ENCODE data around the gene TMPRSS11F. TPM values are rescaled to one million over a fixed set of nuclear protein-coding genes. Genes with fewer than 3 reads are reported as not detected.
A peak's percentile ranks its signal among the peaks of the same experiment; 100 is the strongest.

TMPRSS11F gene
- total and polyA plus RNA-seq, 9 of the 15 experiments (the other 6 are each of a cell fraction or from before 2014, with no cell fraction given) = 0.03 to 0.36 (median 0.07) TPM; not detected in 2

DNA sequence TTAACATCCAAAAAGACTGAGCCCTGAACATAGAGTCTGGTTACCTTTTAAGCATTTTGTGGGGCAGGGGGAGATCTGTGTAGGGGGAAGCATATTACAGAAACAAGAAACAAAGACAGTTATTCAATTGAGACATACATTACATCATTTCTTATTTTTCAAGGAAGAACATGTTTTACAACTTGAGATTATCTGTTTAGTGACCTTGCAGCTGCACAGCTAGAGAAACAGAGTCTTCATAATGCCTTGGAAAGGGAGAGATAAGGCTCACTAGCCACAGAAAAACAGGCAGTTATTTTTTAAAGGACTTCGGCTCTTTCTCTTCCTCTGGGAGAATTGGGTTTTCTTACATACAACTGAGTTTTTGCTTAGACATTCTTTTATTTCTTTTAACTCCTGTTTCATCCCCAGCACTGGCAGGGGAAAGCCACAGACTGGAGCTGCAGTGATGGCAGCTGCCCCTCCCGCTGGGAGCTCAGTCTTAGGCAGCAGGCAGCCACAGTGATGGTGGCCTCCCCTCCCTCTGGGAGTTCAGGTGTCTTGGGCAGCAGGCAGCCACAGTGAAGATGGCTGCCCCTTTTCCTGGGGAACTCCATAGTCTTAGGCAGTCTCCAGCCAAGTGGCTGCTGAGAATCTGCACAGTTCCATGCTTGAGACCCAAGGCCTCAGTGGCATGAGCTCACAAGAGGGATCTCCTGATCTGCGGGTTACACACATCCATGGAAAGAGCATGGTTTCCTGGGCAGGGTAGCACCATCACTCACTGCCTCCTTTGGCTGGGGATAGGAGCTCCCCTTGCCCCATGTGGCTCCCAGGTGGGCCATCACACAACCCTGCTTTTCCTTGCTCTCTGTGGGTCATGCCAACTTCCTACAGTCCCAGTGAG, 19.4 kb upstream of the TMPRSS11F start (continued):
- TF ChIP-seq NCOR1 (IDR thresholded peaks at IDR 0.05) = 0 out of 2 replicates have a peak, but pooled peaks have one; percentile 34
- TF ChIP-seq, protein P1, sequence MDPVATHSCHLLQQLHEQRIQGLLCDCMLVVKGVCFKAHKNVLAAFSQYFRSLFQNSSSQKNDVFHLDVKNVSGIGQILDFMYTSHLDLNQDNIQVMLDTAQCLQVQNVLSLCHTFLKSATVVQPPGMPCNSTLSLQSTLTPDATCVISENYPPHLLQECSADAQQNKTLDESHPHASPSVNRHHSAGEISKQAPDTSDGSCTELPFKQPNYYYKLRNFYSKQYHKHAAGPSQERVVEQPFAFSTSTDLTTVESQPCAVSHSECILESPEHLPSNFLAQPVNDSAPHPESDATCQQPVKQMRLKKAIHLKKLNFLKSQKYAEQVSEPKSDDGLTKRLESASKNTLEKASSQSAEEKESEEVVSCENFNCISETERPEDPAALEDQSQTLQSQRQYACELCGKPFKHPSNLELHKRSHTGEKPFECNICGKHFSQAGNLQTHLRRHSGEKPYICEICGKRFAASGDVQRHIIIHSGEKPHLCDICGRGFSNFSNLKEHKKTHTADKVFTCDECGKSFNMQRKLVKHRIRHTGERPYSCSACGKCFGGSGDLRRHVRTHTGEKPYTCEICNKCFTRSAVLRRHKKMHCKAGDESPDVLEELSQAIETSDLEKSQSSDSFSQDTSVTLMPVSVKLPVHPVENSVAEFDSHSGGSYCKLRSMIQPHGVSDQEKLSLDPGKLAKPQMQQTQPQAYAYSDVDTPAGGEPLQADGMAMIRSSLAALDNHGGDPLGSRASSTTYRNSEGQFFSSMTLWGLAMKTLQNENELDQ (CRISPR knock-in tag; IDR thresholded peaks at IDR 0.05; ENCODE audit: borderline replicate concordance) = no peak
- no peak for TF ChIP-seq SMC3 (conservative IDR thresholded peaks at IDR 0.05; ENCODE audit: insufficient read depth, low read depth, low read length)
- no peak for TF ChIP-seq NR4A1 (CRISPR knock-in tag; IDR thresholded peaks at IDR 0.05)
- TF ChIP-seq NR4A1 (tag; IDR thresholded peaks at IDR 0.05) = no peak
- TF ChIP-seq GATA2 (CRISPR knock-in tag; IDR thresholded peaks at IDR 0.05) = peak; percentile 49; the same call in 1 of the 2 replicates
- peak in 1 of 2 experiments; percentile 60; a peak in 1 of 3 replicates for TF ChIP-seq CBX3 (IDR thresholded peaks at IDR 0.05; ENCODE audit: borderline replicate concordance in 1 of 2, low read length in 2 of 2)
- TF ChIP-seq, protein P2, sequence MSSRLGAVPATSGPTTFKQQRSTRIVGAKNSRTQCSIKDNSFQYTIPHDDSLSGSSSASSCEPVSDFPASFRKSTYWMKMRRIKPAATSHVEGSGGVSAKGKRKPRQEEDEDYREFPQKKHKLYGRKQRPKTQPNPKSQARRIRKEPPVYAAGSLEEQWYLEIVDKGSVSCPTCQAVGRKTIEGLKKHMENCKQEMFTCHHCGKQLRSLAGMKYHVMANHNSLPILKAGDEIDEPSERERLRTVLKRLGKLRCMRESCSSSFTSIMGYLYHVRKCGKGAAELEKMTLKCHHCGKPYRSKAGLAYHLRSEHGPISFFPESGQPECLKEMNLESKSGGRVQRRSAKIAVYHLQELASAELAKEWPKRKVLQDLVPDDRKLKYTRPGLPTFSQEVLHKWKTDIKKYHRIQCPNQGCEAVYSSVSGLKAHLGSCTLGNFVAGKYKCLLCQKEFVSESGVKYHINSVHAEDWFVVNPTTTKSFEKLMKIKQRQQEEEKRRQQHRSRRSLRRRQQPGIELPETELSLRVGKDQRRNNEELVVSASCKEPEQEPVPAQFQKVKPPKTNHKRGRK (tag; IDR thresholded peaks at IDR 0.05) = peak; percentile 47; the same call in 1 of the 2 replicates
- TF ChIP-seq FOXM1 (IDR thresholded peaks at IDR 0.05; ENCODE audit: low read depth) = no peak
- TF ChIP-seq FOXM1 (CRISPR knock-in tag; IDR thresholded peaks at IDR 0.05; ENCODE audit: low read depth) = no peak
- peak; percentile 50 for TF ChIP-seq RBBP5 (IDR thresholded peaks at IDR 0.05; ENCODE audit: borderline replicate concordance, insufficient read depth, low read length, poor library complexity, severe bottlenecking)
- peak; percentile 43; the same call in 1 of the 2 replicates for TF ChIP-seq EP300 (IDR thresholded peaks at IDR 0.05; ENCODE audit: low read length)
- TF ChIP-seq ZNF274 (IDR thresholded peaks at IDR 0.05; ENCODE audit: borderline replicate concordance, low read depth, low read length) = no peak
- TF ChIP-seq ARID1B (IDR thresholded peaks at IDR 0.05) = peak; percentile 65
- peak; percentile 84 for TF ChIP-seq TCF3 (CRISPR knock-in tag; IDR thresholded peaks at IDR 0.05)
- 0 out of 2 replicates have a peak, but pooled peaks have one; percentile 26 for TF ChIP-seq NFRKB (IDR thresholded peaks at IDR 0.05; ENCODE audit: low read depth)
- 0 out of 2 replicates have a peak, but pooled peaks have one; percentile 56 for TF ChIP-seq ATF7 (IDR thresholded peaks at IDR 0.05)
- no peak for TF ChIP-seq CBFB (CRISPR knock-in tag; IDR thresholded peaks at IDR 0.05)

Measured in K562 (cell line).